ENCODE data around the gene MYO5B. TPM values are rescaled to one million over a fixed set of nuclear protein-coding genes. Genes with fewer than 3 reads are reported as not detected.

Gene MYO5B
- total RNA-seq, 1 donor from 2014 or later: 114 TPM

DNA sequence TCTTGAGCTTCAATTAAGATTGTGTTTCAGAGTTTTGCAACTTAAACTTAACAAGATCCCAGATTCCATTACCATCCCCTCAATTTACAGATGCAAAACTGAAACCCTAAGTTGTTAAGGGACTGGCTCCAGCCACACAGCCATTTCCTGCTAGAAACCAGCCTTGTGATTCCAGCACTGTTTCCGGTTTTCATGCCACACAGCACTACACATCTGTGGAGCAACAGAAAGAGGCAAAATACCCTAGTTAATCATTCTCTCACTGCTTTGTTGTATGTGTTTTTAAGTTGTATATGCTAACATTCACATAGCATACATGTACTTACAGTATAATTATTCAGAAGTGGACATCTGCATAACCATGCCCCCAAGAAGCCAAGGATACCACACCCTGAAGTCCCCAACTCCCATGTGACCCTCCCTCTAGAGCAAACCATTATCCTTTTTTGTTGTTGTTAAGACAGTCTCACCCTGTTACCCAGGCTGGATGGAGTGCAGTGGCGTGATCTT, 87.4 kb downstream of the MYO5B start:
- Histone ChIP-seq H3K4me3 (ENCODE audit: low read depth, low read length) (no peak overlapping the region), H3K27me3 (ENCODE audit: control insufficient read depth, insufficient read depth, low read length) (no peaks in the 10 kb centered on the region), H3K36me3 (ENCODE audit: control insufficient read depth, insufficient read depth, low read length) (no peaks in the 10 kb centered on the region)
- TF ChIP-seq, protein P1, sequence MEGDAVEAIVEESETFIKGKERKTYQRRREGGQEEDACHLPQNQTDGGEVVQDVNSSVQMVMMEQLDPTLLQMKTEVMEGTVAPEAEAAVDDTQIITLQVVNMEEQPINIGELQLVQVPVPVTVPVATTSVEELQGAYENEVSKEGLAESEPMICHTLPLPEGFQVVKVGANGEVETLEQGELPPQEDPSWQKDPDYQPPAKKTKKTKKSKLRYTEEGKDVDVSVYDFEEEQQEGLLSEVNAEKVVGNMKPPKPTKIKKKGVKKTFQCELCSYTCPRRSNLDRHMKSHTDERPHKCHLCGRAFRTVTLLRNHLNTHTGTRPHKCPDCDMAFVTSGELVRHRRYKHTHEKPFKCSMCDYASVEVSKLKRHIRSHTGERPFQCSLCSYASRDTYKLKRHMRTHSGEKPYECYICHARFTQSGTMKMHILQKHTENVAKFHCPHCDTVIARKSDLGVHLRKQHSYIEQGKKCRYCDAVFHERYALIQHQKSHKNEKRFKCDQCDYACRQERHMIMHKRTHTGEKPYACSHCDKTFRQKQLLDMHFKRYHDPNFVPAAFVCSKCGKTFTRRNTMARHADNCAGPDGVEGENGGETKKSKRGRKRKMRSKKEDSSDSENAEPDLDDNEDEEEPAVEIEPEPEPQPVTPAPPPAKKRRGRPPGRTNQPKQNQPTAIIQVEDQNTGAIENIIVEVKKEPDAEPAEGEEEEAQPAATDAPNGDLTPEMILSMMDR (IDR thresholded peaks at IDR 0.05; ENCODE audit: insufficient read depth, low read length, poor library complexity, severe bottlenecking): no peak
- no peak for DNase-seq (ENCODE audit: low read depth)

DNA sequence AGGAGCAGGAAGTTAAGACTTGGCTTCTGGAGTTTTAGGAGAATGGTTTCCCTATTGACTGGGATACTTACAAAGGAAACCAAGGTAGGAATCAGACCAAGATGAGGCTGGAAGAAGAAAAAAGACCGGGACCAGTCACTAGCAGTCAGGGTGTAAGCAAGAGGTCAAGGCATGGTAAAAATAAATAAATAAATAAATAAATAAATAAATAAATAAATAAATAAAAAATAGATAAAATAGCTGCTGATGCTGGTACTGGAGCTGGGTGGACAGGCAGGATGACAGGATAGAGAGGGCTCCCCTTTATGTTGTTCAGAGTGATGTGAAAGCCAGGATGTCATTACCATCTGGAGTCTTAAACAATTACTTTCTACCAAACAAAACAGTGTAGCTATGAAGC, 89.9 kb downstream of the MYO5B start:
- H3K4me3 ChIP-seq (ENCODE audit: low read depth, low read length): no peak overlapping the region
- H3K27me3 ChIP-seq (ENCODE audit: control insufficient read depth, insufficient read depth, low read length): no peaks in the 10 kb centered on the region
- DNase-seq (ENCODE audit: low read depth): no peak
- no peaks in the 10 kb centered on the region for H3K36me3 ChIP-seq (ENCODE audit: control insufficient read depth, insufficient read depth, low read length)
- TF ChIP-seq, protein P1 (IDR thresholded peaks at IDR 0.05; ENCODE audit: insufficient read depth, low read length, poor library complexity, severe bottlenecking): no peak

DNA sequence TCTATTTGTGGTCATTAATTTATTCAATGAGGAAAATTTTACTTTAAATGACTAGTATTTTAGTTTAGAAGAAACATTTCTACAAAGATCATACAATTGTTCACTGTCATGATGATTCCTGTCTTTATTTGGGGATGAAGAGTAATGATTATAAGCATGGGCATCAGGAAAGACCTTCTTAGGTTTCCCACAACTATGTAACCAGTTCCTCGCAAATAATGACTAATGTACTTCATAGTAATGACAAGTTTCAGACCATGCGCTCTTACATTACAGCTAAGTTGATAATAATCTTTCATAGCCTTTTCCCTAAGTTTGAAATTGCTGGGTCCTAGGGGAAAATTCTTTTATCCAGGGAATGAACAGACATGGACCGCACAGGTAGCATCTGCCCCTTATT, 90.5 kb downstream of the MYO5B start:
- no peaks in the 10 kb centered on the region for H3K36me3 ChIP-seq (ENCODE audit: control insufficient read depth, insufficient read depth, low read length)

DNA sequence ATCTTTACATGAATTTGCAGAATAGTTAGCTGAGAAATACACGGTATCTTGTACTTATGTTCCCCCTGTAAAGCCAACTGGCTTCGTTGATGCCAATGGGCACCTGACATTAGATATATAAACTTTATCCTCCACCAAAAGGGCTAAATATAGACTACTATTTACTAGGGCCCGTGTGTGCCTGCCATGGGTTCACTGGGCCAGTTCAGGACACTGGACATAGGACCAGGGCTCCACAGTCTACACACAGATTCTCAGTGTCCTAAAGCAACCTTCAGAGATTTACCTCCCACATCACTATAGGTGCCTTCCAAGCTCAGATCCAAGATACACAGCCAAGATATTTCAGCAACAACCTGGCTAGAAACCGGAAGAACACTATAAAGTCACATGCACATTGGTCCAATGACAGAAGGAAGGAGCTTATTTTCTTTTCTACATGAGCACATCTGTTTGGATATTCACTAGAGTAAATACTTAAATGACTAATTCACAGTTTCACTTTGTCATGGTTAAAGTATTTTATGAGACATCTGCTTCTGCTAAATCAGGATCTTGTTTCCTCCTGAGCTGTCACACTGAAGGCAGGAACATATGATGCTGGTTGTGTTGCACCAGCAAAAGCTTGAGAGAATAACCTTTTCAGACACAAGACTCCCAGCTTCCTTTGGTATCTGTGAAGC, 95.1 kb downstream of the MYO5B start:
- Histone ChIP-seq H3K4me3 (ENCODE audit: low read depth, low read length) (no peak overlapping the region), H3K27me3 (ENCODE audit: control insufficient read depth, insufficient read depth, low read length) (no peaks in the 10 kb centered on the region), H3K36me3 (ENCODE audit: control insufficient read depth, insufficient read depth, low read length) (no peaks in the 10 kb centered on the region)
- peak; percentile 88 for DNase-seq (ENCODE audit: low read depth)
- TF ChIP-seq, protein P1 (IDR thresholded peaks at IDR 0.05; ENCODE audit: insufficient read depth, low read length, poor library complexity, severe bottlenecking): no peak

More for the DNA sequence above, 90.5 kb downstream of the MYO5B start:
- TF ChIP-seq, protein P1 (IDR thresholded peaks at IDR 0.05; ENCODE audit: insufficient read depth, low read length, poor library complexity, severe bottlenecking): no peak
- no peaks in the 10 kb centered on the region for H3K27me3 ChIP-seq (ENCODE audit: control insufficient read depth, insufficient read depth, low read length)
- no peak overlapping the region for H3K4me3 ChIP-seq (ENCODE audit: low read depth, low read length)
- no peak for DNase-seq (ENCODE audit: low read depth)

DNA sequence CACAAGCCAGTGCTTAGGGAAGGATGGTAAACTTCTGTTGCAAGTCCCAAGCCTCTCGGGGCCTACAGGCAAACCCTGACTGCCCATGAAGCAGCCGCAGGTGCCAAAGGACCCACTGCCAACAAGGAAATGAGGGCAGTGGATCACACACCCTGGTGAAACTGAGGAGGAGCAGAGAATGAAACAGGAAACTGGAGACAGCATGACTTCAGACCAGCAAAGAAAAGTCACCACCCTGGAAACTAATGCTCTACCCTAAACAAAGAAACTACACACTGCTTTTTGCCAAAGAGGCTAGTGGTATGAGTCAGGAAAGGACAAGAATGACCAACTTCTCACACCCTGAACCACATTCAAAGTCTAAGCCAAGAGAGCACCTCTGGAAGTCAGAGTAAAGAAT, 97.2 kb downstream of the MYO5B start:
- DNase-seq (ENCODE audit: low read depth): peak; percentile 63
- TF ChIP-seq, protein P1 (IDR thresholded peaks at IDR 0.05; ENCODE audit: insufficient read depth, low read length, poor library complexity, severe bottlenecking): no peak
- no peak overlapping the region for H3K4me3 ChIP-seq (ENCODE audit: low read depth, low read length)
- no peaks in the 10 kb centered on the region for H3K36me3 ChIP-seq (ENCODE audit: control insufficient read depth, insufficient read depth, low read length)
- no peaks in the 10 kb centered on the region for H3K27me3 ChIP-seq (ENCODE audit: control insufficient read depth, insufficient read depth, low read length)
